ENCODE measurements around the gene PNMA6F. TPM values are rescaled to one million over a fixed set of nuclear protein-coding genes. Genes with fewer than 3 reads are reported as not detected.
A peak's percentile ranks its signal among the peaks of the same experiment; 100 is the strongest.

PNMA6F gene
- total and polyA plus RNA-seq, 2 of the 8 experiments (the other 6 are each of a cell fraction or from before 2014, with no cell fraction given) = 0.12 to 0.22 TPM

GRCh38 chrX:153320555-153321184 lies 897 bp downstream of the PNMA6F start:
- TF ChIP-seq HDAC2 (IDR thresholded peaks at IDR 0.05; ENCODE audit: borderline replicate concordance in 1 of 2, low read depth in 2 of 2, low read length in 2 of 2) = no peak
- Histone ChIP-seq H4K5ac (ENCODE audit: insufficient read length, low read depth, low read length) (no peak overlapping the region), H3K79me2 (ENCODE audit: control insufficient read depth in 1 of 2, insufficient read depth in 2 of 2, low read length in 2 of 2) (no peaks in the 10 kb centered on the region), H3K18ac (ENCODE audit: extremely low read depth, low read length) (no peak overlapping the region), H2BK12ac (ENCODE audit: low read depth, low read length) (no peak overlapping the region), H2BK5ac (ENCODE audit: low read depth, low read length) (no peak overlapping the region), H2AFZ (ENCODE audit: low read length) (no peak overlapping the region), H3K23ac (ENCODE audit: insufficient read length) (no peak overlapping the region), H4K20me1 (replicated peaks in 1 of 2; ENCODE audit: control insufficient read depth in 1 of 2, insufficient read depth in 2 of 2, low read length in 2 of 2) (no peaks in the 10 kb centered on the region), H2BK15ac (ENCODE audit: low read length) (no peak overlapping the region), H4K91ac (replicated peaks; ENCODE audit: insufficient read length, low read length) (no peak overlapping the region), H3K4me1 (replicated peaks in 1 of 4; ENCODE audit: control insufficient read depth in 3 of 4, insufficient read depth in 4 of 4, low read length in 3 of 4) (peaks cover 0 to 4% (median 3%) of the 10 kb centered on the region in 4 experiments; a peak in 6 of 7 replicates), H3K9me3 (ENCODE audit: insufficient read depth in 2 of 2, low read depth in 1 of 2, low read length in 1 of 2) (no peaks in the 10 kb centered on the region), H3K4ac (replicated peaks; ENCODE audit: insufficient read length, low read depth, low read length) (no peak overlapping the region), H3K4me3 (ENCODE audit: extremely low read depth in 1 of 4, insufficient read depth in 2 of 4, low read depth in 3 of 4, low read length in 4 of 4) (peak overlapping the region in 3 of 4 experiments; percentile 14 to 64 (median 17); a peak in 6 of 8 replicates), H3K56ac (replicated peaks; ENCODE audit: insufficient read length, low read depth, low read length) (no peak overlapping the region), H4K8ac (ENCODE audit: extremely low read depth, insufficient read depth, low read length) (no peak overlapping the region; the same call in 1 of the 2 replicates), H3K9ac (replicated peaks in 1 of 4; ENCODE audit: extremely low read depth in 1 of 4, low read depth in 3 of 4, low read length in 3 of 4) (no peak overlapping the region), H2BK120ac (replicated peaks; ENCODE audit: low read depth, low read length) (no peak overlapping the region), H3K36me3 (ENCODE audit: control insufficient read depth in 2 of 4, insufficient read depth in 4 of 4, low read length in 3 of 4) (no peaks in the 10 kb centered on the region), H3K14ac (ENCODE audit: insufficient read length) (no peak overlapping the region), H3K4me2 (ENCODE audit: insufficient read depth in 1 of 2, low read depth in 2 of 2, low read length in 2 of 2) (peak overlapping the region; percentile 59 to 68), H3K27me3 (replicated peaks in 1 of 4; ENCODE audit: control insufficient read depth in 3 of 4, extremely low read depth in 1 of 4, insufficient read depth in 3 of 4, low read length in 3 of 4) (peaks cover 0 to 11% (median 9%) of the 10 kb centered on the region in 4 experiments; a peak in 5 of 7 replicates), H2AK5ac (ENCODE audit: low read depth, low read length) (no peak overlapping the region), H2BK20ac (ENCODE audit: low read length) (no peak overlapping the region), H3K27ac (ENCODE audit: low read depth, low read length) (no peak overlapping the region), H3K79me1 (ENCODE audit: low read depth, low read length) (no peaks in the 10 kb centered on the region), H3K23me2 (ENCODE audit: low read depth, low read length) (no peaks in the 10 kb centered on the region; the same call in 1 of the 2 replicates)
- peak; percentile 75 for FAIRE-seq
- DNase-seq (ENCODE audit: low read depth in 1 of 2, low spot score in 2 of 2) = no peak
- ChIA-PET CTCF (ENCODE audit: partially characterized antibody) (no interaction called here), POLR2A (ENCODE audit: partially characterized antibody) (no interaction called here)
- WGBS, 2 experiments (ENCODE audit: extremely low coverage in 1 of 2, insufficient coverage in 1 of 2, insufficient read length in 1 of 2, insufficient replicate concordance in 2 of 2, low coverage in 1 of 2, low lambda C conversion rate in 2 of 2, missing lambda C conversion rate in 1 of 2) = no CpG with 5 or more reads among the region's 13 CpGs

Measured in H1 (cell line).